ENCODE results near the gene IGHMBP2.

IGHMBP2 gene

GRCh38 chr11:68928136-68928880 lies 24.6 kb downstream of the IGHMBP2 start:
- DNase-seq, result no peak

DNA sequence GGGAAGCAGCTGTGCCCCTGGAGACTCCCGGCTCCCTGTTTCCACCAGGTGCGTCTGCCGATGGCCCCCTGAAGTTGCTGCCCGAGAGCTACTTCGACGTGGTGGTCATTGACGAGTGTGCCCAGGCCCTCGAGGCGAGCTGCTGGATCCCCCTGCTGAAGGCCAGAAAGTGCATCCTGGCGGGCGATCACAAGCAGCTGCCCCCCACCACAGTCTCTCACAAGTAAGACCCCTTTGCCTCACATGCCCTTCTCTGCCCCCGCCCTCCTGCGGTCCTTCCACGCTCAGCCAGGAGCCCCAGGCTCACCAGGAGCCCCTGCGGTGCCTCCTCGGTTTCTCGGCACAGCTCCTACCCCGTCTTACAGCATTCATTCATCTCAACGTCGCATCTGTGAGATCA lies 25.4 kb downstream of the IGHMBP2 start:
- no peak for DNase-seq

- no peak for DNase-seq
Measured at GRCh38 chr11:68929706-68930570, 26.2 kb downstream of the IGHMBP2 start.

- no peak for DNase-seq
Measured at GRCh38 chr11:68930991-68931855, 27.5 kb downstream of the IGHMBP2 start.

DNA sequence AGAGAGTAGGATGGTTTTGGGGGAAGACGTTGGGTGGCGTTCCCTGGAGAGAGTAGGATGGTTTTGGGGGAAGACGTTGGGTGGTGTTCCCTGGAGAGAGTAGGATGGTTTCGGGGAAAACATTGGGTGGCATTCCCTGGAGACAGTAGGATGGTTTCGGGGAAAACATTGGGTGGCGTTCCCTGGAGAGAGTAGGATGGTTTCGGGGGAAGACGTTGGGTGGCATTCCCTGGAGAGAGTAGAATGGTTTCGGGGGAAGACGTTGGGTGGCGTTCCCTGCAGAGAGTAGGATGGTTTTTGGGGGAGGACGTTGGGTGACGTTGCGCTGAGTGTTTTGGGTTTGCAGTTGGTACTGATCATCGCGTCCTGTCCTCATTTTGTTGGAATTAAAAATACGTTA lies 28.2 kb downstream of the IGHMBP2 start:
- no peak for DNase-seq

DNA sequence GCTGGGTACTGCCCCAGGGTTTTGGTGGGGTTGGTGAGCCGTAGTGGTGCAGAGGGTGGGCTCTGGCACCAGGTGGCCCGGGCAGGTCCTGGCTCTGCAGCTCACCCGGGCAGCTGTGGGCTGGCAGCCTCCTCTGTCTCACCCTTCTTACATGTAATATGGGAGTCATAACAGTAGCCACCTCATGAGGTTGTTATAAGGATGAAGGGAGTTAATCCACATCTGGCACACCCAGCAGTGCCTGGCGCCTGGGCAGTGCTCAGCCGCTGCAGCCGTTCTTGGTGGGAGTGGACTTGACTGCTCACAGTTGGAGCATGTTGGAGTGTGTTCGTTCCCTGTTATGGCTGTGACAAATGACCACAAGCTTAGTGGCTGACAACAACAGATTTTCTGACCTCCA lies 28.7 kb downstream of the IGHMBP2 start:
- DNase-seq, result no peak

DNA sequence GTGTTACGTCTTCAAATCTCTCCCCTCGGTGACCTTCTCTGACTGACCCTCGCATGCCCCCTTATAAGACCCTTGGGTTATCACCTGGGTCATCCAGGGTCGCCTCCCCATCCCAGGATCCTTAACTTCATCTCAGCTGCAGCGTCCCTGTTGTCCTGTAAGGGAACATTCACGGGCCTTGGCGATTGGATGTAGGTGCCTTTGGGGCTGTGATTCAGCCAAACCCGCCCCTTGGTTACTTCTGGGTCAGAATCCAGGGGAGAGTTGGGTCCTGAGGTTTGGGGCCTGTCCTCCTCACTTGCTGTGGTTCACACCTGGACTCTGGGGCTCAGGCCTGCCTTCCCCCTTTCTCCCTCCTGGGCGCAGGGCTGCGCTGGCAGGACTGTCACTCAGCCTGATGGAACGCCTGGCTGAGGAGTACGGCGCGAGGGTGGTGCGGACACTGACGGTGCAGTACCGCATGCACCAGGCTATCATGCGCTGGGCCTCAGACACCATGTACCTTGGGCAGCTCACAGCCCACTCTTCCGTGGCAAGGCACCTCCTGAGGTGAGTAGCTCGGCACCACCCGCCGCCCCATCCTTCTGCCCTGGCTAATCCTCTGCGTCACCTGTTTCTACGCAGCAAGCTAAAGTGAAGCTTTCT lies 29.4 kb downstream of the IGHMBP2 start:
- no peak for DNase-seq

- no peak for DNase-seq
Measured at GRCh38 chr11:68933605-68934320, 30.1 kb downstream of the IGHMBP2 start.

GRCh38 chr11:68934321-68934645 lies 30.6 kb downstream of the IGHMBP2 start:
- no peak for DNase-seq

- no peak for DNase-seq
Measured at GRCh38 chr11:68934666-68935065, 31.0 kb downstream of the IGHMBP2 start.

DNA sequence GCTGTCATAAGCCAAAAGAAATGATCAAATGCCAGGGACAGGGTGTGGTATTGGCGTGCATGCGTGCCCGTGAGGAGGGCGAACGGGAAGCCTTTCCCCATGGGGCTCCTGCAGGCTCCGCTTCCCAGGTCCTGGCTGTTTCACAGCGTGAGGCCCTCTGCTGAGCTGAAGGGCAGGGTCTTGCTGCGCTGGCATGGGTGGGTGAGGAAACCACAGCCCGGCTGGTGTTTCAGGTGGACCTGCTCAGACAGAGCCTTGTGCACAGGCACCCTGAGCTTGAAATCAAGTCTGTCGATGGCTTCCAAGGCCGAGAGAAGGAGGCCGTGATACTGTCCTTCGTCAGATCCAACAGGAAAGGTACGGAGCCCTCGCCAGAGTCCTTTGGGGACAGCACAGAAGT lies 31.4 kb downstream of the IGHMBP2 start:
- DNase-seq, result no peak

- no peak for DNase-seq
Measured at GRCh38 chr11:68935516-68936357, 32.0 kb downstream of the IGHMBP2 start.

GRCh38 chr11:68936358-68936636 lies 32.6 kb downstream of the IGHMBP2 start:
- no peak for DNase-seq

DNA sequence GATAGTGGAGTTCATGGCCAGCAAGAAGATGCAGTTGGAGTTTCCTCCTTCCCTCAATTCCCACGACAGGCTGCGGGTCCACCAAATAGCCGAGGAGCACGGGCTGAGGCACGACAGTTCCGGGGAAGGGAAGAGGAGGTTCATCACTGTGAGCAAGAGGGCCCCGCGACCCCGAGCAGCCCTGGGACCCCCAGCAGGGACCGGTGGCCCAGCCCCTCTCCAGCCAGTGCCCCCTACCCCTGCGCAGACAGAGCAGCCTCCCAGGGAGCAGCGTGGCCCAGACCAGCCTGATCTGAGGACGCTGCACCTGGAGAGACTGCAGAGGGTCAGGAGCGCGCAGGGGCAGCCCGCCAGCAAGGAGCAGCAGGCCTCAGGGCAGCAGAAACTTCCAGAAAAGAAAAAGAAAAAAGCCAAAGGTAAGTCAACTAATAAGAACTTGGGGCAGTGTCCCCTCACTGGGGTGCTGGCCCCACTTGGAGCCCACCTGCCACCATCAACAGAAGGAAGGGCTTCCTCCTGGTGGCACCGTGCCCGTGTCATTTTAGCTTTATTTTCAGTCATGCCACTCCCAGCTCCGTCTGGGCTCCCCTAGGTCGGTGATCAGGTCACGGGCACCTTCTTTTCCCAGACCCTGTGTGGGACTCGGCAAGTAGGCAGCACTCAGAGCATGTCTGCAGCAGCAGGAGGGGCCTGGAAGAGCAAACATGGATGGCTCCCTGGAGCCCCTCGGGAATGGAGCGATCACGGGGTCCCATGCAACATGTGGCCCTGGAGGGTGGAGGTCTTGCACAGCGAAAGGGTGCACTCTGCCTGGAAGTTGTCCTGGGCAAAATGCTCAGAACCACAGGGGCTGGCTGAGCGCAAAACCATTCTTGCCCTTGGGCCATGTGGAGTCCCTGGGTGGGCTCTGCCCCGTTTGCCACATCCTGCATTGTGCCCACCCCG lies 33.3 kb downstream of the IGHMBP2 start:
- no peak for DNase-seq

DNA sequence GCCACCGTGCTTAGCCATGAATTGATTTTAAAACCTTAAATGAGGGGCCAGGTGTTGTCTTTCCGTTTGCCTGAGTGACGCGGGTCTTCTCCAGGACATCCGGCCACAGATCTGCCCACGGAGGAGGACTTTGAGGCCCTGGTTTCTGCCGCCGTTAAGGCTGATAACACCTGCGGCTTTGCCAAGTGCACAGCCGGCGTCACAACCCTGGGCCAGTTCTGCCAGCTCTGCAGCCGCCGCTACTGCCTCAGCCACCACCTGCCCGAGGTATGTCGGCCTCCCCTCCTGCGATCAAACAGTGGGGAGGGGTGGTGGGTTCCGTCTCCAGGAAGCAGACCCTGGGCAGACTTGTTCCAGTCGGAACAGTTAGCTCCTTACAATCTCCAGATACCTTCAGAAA lies 34.4 kb downstream of the IGHMBP2 start:
- DNase-seq, result no peak

GRCh38 chr11:68938816-68939582 lies 35.3 kb downstream of the IGHMBP2 start:
- no peak for DNase-seq

DNA sequence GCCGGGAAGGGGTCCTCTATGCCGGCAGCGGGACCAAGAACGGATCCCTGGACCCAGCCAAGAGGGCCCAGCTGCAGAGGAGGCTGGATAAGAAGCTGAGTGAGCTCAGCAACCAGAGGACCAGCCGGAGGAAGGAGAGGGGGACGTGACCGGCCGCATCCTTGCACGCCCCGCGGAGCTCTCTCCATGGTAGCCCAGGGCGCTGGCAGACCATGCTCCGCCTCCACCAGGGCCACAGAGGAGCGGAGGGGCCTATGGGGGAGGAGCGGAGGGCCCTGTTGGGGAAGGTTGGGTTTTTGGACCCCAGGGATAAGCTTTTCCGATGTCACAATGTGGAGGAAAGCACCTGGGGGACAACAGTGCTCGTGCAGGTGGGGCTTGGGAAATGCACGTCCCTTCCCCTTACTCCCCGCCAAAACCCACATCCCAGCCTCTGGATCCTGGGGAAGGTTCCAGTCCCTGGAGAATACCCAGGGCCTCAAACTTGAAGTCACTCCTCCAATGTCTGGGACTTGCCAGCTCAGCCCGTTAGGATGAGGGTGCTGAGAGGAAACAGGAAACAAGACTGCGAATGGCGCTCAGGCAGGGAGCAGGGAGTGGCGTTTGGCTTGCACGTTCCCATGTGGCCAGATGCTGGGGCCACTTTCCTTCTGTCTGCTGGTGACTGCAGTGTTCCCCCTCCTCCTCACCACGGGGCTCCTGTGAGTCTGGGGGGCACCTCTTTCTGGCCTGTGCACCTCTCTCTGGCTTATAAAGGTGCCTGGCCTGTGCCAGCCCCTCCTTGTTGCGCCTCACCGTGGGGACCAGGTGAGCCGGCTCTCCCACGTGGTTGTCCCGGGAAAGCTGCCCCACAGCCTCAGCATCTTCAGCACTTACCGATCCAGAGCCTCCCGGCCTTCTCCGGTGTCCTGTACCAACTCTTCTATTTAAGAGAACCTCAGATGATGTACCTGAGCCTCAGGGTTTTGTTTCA lies 36.2 kb downstream of the IGHMBP2 start:
- no peak for DNase-seq

DNA sequence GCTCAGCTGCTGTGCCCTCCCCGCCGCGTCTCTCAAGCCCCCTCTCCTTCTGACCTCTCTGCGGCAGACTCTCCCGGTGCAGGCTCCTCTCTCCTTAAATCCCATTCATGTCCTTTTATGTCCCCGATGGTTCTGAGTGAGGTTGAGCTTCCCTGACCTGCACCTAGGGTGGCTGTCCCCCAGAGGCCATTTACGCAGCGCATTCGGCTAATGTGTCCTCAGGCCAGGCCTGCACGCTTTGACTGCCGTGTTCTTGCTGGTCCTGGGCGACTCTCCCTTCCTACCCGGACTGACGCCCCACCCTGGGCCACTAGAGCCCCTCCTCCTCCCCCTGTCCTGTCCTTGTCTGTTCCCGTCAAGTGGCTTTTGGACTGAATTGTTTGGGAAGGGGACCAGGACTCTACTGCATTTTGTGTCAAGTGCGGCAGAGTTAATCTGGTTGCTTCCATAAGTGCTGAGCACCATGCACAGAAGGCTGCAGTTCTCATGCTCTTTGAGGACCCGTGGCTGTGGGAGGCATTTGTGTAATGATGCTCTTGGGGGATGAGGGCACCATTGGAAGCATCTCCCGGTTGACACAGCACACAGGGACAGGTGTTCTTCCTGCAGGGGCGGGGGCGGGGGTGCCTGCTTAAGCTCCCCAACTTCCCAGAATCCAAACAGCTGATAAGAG lies 37.1 kb downstream of the IGHMBP2 start:
- no peak for DNase-seq
